Endothelial cell of umbilical vein (primary cell): ENCODE results near the gene GPR61. TPM values are rescaled to one million over a fixed set of nuclear protein-coding genes. Genes with fewer than 3 reads are reported as not detected.

ENCODE experiments used
- Bru-seq: library from RNA; stranded (reverse); fragments of 400-500 nt; gene quantifications from one replicate; lab custom pipeline; 2021; lab: Mats Ljungman, UMichigan
- BruChase-seq, 2 experiments: library from RNA; stranded (reverse); fragments of 400-500 nt; gene quantifications; one replicate each; lab custom pipeline; 2021; lab: Mats Ljungman, UMichigan
- BruUV-seq: library from RNA; stranded (reverse); fragments of 400-500 nt; replicated peaks from 2 replicates; lab custom pipeline; 2021; lab: Mats Ljungman, UMichigan
- CTCF ChIA-PET: fragments of 300-600, 350-600 bp; sonication (Branson Sonifier 250); formaldehyde crosslinking; loops from one replicate; lab custom pipeline; 2021; ENCODE audit warnings: antibody characterized with exemption, inconsistent platforms; lab: Charles Lee
- POLR2A ChIA-PET: fragments of 300-600, 350-600 bp; sonication (Branson Sonifier 250); formaldehyde crosslinking; loops from one replicate; lab custom pipeline; 2021; ENCODE audit warnings: antibody characterized with exemption, inconsistent platforms; lab: Charles Lee
- DNase-seq: peaks from one replicate; pipeline ENCODE4 v3.0.0-alpha.2; 2011; ENCODE audit warnings: low read depth, low spot score
- FAIRE-seq: peaks from 2 replicates; lab custom pipeline; 2011; peaks lifted over from hg19 to GRCh38; lab: Jason Lieb, UNC
- H2AFZ ChIP-seq: 2 replicates; pipeline ENCODE4 v1.6.0; 2012; ENCODE audit warnings: low read depth, low read length, control low read depth, inconsistent platforms
- H3K27ac ChIP-seq: 2 replicates; pipeline ENCODE4 v1.5.1; 2011; ENCODE audit warnings: low read depth, mild to moderate bottlenecking, control low read depth, low read length, moderate library complexity; ENCODE audit not compliant: insufficient read depth
- H3K27me3 ChIP-seq, 2 experiments: 2 replicates each; pipeline versions ENCODE4 v1.6.0 to v1.6.1; 2011; ENCODE audit warnings: low read length in 2 of 2, mixed read lengths in 1 of 2; ENCODE audit not compliant: control insufficient read depth in 2 of 2, insufficient read depth in 2 of 2
- H3K36me3 ChIP-seq, 2 experiments: 2 replicates in 1 of 2; 3 replicates in 1 of 2; pipeline ENCODE4 v1.5.1; 2011; ENCODE audit warnings: low read length in 2 of 2, mild to moderate bottlenecking in 1 of 2, moderate library complexity in 1 of 2; ENCODE audit not compliant: control insufficient read depth in 2 of 2, insufficient read depth in 2 of 2; ENCODE audit errors: extremely low read depth in 1 of 2
- H3K4me1 ChIP-seq: 3 replicates; pipeline ENCODE4 v1.5.1; 2011; ENCODE audit warnings: mild to moderate bottlenecking, low read length; ENCODE audit not compliant: control insufficient read depth, insufficient read depth; ENCODE audit errors: extremely low read depth
- H3K4me2 ChIP-seq: 2 replicates; pipeline ENCODE4 v1.6.1; 2011; ENCODE audit warnings: low read length, control low read depth, mixed read lengths; ENCODE audit not compliant: insufficient read depth
- H3K4me3 ChIP-seq, 3 experiments: fragments of 200-600 bp in 1 of 3; sonication (generic), shearing (Covaris generic) in 1 of 3; replicated peaks in 1 of 3; 2 replicates each; pipeline ENCODE4 v1.5.1; 2011 to 2016; ENCODE audit warnings: control low read depth in 3 of 3, low read length in 3 of 3, mild to moderate bottlenecking in 2 of 3, inconsistent platforms in 1 of 3, low read depth in 1 of 3, moderate library complexity in 1 of 3; ENCODE audit not compliant: insufficient read depth in 1 of 3
- H3K79me2 ChIP-seq: 2 replicates; pipeline ENCODE4 v1.6.0; 2012; ENCODE audit warnings: low read length, inconsistent platforms; ENCODE audit not compliant: control insufficient read depth, insufficient read depth
- H3K9ac ChIP-seq: replicated peaks from 2 replicates; pipeline ENCODE3; 2011; ENCODE audit warnings: low read length, control low read depth; ENCODE audit not compliant: insufficient read depth; ENCODE audit errors: extremely low read depth
- H3K9me1 ChIP-seq: replicated peaks from 3 replicates; pipeline ENCODE4 v1.6.0; 2011; ENCODE audit warnings: mild to moderate bottlenecking, low read length; ENCODE audit not compliant: control insufficient read depth, insufficient read depth; ENCODE audit errors: extremely low read depth
- H3K9me3 ChIP-seq: replicated peaks from 2 replicates; pipeline ENCODE4 v1.5.1; 2012; ENCODE audit warnings: low read length, inconsistent platforms; ENCODE audit not compliant: control insufficient read depth, insufficient read depth
- H4K20me1 ChIP-seq: replicated peaks from 2 replicates; pipeline ENCODE3; 2011; ENCODE audit warnings: mild to moderate bottlenecking, low read length; ENCODE audit not compliant: control insufficient read depth, insufficient read depth; ENCODE audit errors: extremely low read depth
- CTCF ChIP-seq, 2 donors: IDR thresholded peaks; 1 replicate in 1 of 2; 2 replicates in 1 of 2; pipeline ENCODE4 v1.5.1; 2011; ENCODE audit warnings: low read length in 2 of 2, mild to moderate bottlenecking in 2 of 2, moderate library complexity in 2 of 2, control low read depth in 1 of 2, inconsistent platforms in 1 of 2, low read depth in 1 of 2; ENCODE audit not compliant: insufficient read depth in 1 of 2; ENCODE audit errors: extremely low read depth in 1 of 2
- EZH2 ChIP-seq: IDR thresholded peaks from 2 replicates; pipeline ENCODE4 v1.6.1; 2012; ENCODE audit warnings: borderline replicate concordance, low read depth, mild to moderate bottlenecking, moderate library complexity, low read length, inconsistent platforms; ENCODE audit not compliant: severe bottlenecking
- FOS ChIP-seq: IDR thresholded peaks from 2 replicates; pipeline ENCODE4 v1.6.1; 2011; ENCODE audit warnings: mild to moderate bottlenecking, low read length, moderate library complexity, borderline replicate concordance; ENCODE audit not compliant: insufficient read depth
- GATA2 ChIP-seq: IDR thresholded peaks from 2 replicates; pipeline ENCODE4 v1.7.0; 2011; ENCODE audit warnings: low read depth, mild to moderate bottlenecking, moderate library complexity, mixed read lengths, low read length; ENCODE audit not compliant: insufficient read length, insufficient read depth
- JUN ChIP-seq: IDR thresholded peaks from 2 replicates; pipeline ENCODE4 v1.6.1; 2011; ENCODE audit warnings: borderline replicate concordance, low read depth; ENCODE audit not compliant: insufficient read length, insufficient read depth
- MAX ChIP-seq: IDR thresholded peaks from 2 replicates; pipeline ENCODE4 v1.6.1; 2011; ENCODE audit not compliant: insufficient read depth, insufficient read length
- MYC ChIP-seq: IDR thresholded peaks from one replicate; pipeline ENCODE4 v1.6.1; 2011; ENCODE audit warnings: mild to moderate bottlenecking, low read depth, low read length
- POLR2A ChIP-seq: IDR thresholded peaks from 2 replicates; pipeline ENCODE4 v1.6.1; 2012; ENCODE audit warnings: low read depth, mild to moderate bottlenecking, control low read depth, low read length
- POLR2AphosphoS5 ChIP-seq: IDR thresholded peaks from 2 replicates; pipeline ENCODE4 v1.6.1; 2012; ENCODE audit warnings: low read depth, mild to moderate bottlenecking, control low read depth, low read length, moderate library complexity; ENCODE audit not compliant: insufficient read depth
- dilution Hi-C: fragments of 300-500 bp; cut with MboI; formaldehyde crosslinking; loops from one replicate; pipeline ENCODE4 v1.15.0; 2019; ENCODE audit warnings: low sequenced_read_pairs; ENCODE audit not compliant: extremely low pct_ligation_motif_present
- intact Hi-C: fragments of 100-400 bp; cut with micrococcal nuclease; formaldehyde crosslinking; loops from one replicate; pipeline ENCODE4 v1.10.0; 2022
- long read RNA-seq: library from polyadenylated mRNA; stranded (forward); transcript quantifications from one replicate; pipeline ENCODE4 v2.0.0, GENCODE V29; 2021
- polyA minus RNA-seq, 3 experiments: library from RNA; depleted of rRNA, polyadenylated mRNA; stranded (reverse); fragments of >200 nt; gene quantifications; 1 replicate in 1 of 3; 2 replicates in 2 of 3; pipeline ENCODE4 v1.2.3, GENCODE V29; 2011
- polyA plus RNA-seq, 4 experiments: library from polyadenylated mRNA; depleted of rRNA in 3 of 4; stranded (reverse) in 3 of 4; unstranded in 1 of 4; fragments of >200 nt; gene quantifications; 2 replicates each; pipeline versions ENCODE4 v1.2.1 to v1.2.3, GENCODE V29; 2011 to 2012; ENCODE audit warnings: missing spikeins in 1 of 4
- total RNA-seq: library from RNA; stranded (reverse); gene quantifications from 2 replicates; pipeline ENCODE4 v1.2.3, GENCODE V29; 2021

The GPR61 gene
- not detected in 2 replicates for total RNA-seq
- polyA plus RNA-seq, result not detected in 2 replicates
- polyA plus RNA-seq (2011; cell fraction: cytosol; rRNA removed), result not detected in 2 replicates
- polyA plus RNA-seq (2011; cell fraction: nucleus; rRNA removed), result not detected in 2 replicates
- not detected in 2 replicates for polyA plus RNA-seq (2012)
- not detected in 2 replicates for polyA minus RNA-seq
- polyA minus RNA-seq (2011; cell fraction: cytosol; rRNA and poly(A)+ RNA removed), result not detected
- polyA minus RNA-seq (2011; cell fraction: nucleus; rRNA and poly(A)+ RNA removed), result 0.63 TPM in 1 of 2 replicates, not detected in the other
- Bru-seq, nascent RNA, result percentile 20 among the genes with signal in this experiment
- BruChase-seq, experiment 1, labeled RNA remaining after a 6-hour chase, result percentile 14 among the genes with signal in this experiment
- BruChase-seq, experiment 2, labeled RNA remaining after a 2-hour chase, result percentile 10 among the genes with signal in this experiment
- long read RNA-seq, result 0 reads

- H2AFZ ChIP-seq, result no peak within 1 kb of the TSS
- intact Hi-C loops, result loop anchor here (10.0 kb wide), 1 partner anchor 355 kb away; no protein-coding TSS in a partner anchor
- no TSS peak for BruUV-seq
Observed at GRCh38 chr1:109539676-109540075, at the start of gene GPR61. GPR61 (plus strand) TSS chr1:109539872; CDS start chr1:109543023, 3,151 bp downstream.

More at GRCh38 chr1:109539676-109540075, at the start of gene GPR61:
- dilution Hi-C loops, result no loop called here
- Histone ChIP-seq H3K27me3 (no peaks in the 10 kb centered on the region), H3K4me1 (no peaks in the 10 kb centered on the region), H3K4me3 (no peak within 1 kb of the TSS), H3K79me2 (no peaks in the 10 kb centered on the region), H3K9ac (no peak within 1 kb of the TSS), H3K9me3 (no peaks in the 10 kb centered on the region), H3K27ac (no peak within 1 kb of the TSS), H3K36me3 (no peaks in the 10 kb centered on the region), H4K20me1 (no peaks in the 10 kb centered on the region), H3K4me2 (no peak within 1 kb of the TSS), H3K9me1 (no peaks in the 10 kb centered on the region)
- ChIA-PET CTCF (interaction anchor here (1.6 to 18.7 kb wide), 3 partner anchors 40 to 101 kb away, joined by 3 to 955 read pairs (median 42); partner anchors contain the start of genes AMIGO1 and CYB561D1), POLR2A (no interaction called here)
- DNase-seq, result no peak
- TF ChIP-seq EZH2 (no peak), JUN (no peak), POLR2A (no peak), POLR2AphosphoS5 (no peak), FOS (no peak), MYC (no peak), CTCF (IDR thresholded peaks at IDR 0.05; ENCODE audit: extremely low read depth in 1 of 2, insufficient read depth in 1 of 2, low read depth in 1 of 2, low read length in 2 of 2) (no peak), MAX (no peak), GATA2 (no peak)
- FAIRE-seq, result no peak
